ENCODE measurements around the gene LAMC1.
"Not testable (repeated sequence)": the region's sequence is repeated elsewhere in the genome, so short reads cannot be mapped to it uniquely, and the experiment has no call there.

LAMC1 gene

DNA sequence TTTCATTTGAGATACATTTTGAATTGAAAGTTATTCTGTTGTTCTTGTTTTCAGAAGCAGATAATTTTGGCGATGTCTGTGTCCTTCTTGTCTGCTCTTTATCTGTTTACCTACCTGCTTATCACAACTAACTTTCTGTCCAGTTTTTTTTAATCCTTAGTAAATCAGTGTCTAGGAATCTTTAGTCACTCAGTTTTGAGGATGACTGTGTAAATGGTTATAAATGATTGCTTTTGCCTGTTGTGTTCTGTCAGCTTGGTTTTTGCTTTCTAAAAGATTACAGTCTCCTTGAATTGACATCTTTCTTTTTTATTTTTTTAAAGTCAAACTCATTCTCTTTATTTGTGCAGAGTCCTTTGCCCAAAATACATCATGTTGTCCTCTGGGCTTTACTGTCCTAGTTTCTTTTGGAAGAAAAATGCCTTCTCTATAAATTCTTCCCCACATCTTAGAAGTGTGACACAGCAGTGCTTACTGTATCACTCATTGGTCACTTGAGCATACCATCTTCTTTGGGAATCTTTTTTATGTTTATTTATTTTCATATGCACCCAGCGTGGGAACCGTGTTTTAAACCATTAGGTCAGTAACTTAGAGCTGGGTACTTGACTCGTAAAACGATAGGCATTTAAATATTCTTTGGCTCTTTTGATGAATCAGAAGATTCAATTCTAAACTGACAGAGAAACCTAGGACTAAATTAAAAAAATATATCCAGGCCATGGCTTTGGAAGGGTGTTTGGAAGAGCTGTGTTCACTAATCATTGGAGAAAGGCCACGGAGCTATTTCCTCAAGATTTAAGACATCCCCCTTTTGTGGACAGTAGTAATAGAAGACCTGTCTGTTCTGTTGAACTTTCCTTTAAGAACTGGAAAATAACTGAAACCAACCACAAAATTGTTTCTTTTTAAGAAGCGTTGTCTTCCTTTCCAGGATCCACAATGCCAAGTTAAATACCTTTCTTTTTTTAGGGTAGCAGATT, 20.9 kb downstream of the LAMC1 start:
- no peak for DNase-seq (ENCODE audit: low read depth, low spot score)

DNA sequence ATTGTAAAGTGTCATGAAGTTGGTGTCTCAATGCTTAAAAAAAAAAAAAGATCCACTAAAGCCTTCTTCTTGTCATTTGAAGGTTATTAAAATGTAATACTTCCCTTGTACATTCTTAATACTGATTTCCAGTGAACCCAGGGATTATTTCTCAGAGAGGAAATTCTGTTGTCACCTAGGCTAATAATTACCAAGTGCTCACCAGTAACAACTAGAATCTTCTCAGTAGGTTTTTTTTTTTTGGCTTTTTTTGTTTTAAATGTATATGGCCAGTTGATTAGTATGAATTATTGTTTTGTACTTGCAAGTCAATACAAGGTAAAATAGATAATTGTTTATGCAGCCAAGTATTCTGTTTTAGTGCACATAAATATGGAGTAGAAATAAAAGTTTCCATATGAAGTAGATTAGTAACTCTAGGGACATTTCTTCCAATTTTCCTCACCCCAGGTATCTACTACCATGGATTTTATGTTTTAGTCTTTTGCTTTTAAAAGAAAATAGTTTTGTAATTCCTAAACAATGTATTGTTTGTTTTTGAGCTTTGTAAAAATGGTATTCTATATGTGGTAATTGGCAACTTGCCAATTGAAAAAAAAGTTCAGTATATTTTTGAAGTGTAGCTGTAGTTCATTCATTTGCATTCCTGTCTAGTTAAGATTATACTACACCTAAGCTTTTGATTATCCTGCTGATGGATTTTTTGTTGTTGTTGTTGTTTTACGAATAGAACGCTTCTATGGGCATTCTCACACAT, 21.9 kb downstream of the LAMC1 start:
- DNase-seq (ENCODE audit: low read depth, low spot score) = no peak

DNA sequence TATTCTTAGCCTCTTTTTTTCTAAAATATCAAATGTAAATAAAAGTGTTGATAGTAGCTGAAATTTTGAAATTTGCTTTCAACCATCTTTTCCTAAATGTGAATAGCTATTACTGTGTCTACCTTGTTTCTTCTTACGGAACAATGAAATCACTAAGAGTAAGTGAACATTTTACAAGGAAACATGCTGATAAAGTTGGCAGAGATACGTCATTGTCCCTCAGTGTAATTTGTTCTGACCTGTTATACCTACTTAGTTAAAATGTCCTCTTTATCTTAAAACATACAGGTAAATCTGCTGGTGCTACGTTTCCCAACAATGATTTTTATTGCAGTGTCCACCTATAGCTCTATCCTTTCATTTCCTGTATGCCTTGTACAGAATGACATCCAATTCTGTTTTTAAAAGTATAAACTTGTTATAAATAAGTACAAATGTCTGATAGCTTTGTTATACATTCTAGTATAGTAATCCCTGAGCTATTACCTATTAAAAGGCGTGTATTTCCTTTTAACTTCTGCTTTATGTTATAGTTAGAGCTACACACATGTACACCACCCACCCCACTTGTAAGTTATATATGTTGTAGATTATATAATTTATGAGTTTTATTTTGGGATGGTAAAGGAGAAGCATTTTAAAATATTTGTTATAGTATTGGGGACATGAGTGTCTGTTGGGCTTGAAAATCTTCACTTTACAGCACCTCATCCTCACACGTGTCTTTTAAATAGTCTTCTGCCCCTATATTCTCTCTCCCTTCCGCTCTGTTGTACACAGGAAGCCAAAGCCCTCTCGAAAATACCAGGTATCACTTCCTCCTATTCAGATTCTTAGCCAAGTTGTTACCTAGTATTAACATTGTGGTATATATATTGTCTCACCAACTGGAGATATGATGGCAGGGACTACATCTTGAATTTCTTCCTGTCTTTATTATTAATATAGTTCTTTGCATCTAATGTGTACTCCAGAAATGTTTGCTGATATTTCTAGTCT, 25.2 kb downstream of the LAMC1 start:
- DNase-seq (ENCODE audit: low read depth, low spot score) = no peak

DNA sequence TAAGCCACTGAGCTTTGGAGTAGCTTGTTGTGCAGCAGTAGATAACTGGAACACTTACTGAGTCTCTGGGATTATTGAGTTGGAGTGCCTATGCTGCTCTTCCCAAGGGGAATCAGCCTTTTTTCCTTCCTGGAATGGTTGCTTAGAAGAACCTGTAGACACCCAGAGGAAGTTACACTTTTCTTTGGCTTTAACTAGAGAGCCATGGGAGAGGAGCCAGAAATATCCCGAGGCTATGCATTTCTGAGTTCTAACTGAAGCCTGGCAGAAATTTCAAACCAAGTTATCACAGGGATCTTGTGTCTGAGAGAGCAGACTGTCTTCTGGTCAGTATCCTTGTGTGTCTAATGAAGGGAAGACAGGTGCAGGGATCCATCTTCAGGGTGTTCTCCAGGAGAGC, 28.3 kb downstream of the LAMC1 start:
- no peak for DNase-seq (ENCODE audit: low read depth, low spot score)

DNA sequence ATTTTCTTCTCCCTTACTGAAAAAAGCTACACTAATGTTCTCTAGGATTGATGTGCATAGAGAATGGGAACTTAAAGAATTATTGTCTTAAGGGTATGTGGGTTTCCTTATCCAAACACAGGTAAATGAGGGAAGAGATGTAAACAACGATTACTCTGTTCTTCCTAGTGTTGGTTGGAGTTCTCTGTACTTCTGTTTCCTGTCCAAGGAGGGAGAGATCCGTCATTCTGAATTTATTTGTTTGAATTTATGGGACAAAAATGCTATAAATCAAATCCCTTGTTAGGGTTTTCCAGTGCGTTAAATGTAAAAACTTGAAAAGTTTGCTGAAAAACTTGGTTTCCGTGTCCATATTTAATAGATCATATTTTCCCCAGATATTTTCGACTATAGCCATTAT, 29.6 kb downstream of the LAMC1 start:
- no peak for DNase-seq (ENCODE audit: low read depth, low spot score)

DNA sequence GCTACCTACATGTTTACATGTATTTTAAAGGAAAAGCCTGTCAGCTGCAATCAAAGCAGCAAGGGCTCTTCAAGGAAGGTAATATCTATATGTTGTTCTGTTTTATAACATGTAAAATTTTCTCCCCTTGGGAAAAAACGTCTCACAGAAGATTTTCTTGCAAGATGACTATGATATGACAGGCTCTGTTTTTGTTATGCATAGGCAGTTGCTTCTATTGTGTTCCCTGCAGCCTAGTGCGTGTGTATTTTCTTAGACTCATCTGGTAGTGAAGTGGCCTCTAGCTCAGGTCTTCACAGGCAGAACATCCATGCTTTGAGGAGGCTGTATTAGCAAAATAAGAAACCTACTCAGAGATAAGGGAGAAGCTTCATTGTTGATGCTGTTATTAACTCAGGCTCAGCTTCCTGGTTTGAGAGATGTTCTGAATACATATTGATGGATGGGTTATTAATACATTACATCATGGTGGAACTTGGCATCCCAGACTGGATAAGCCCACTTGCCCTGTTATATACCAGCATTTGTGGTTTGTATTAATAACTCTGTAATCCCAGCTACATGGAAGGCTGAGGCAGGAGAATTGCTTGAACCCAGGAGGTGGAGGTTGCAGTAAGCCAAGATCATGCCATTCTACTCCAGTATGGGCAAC, 35.8 kb downstream of the LAMC1 start:
- no peak for DNase-seq (ENCODE audit: low read depth, low spot score)

DNA sequence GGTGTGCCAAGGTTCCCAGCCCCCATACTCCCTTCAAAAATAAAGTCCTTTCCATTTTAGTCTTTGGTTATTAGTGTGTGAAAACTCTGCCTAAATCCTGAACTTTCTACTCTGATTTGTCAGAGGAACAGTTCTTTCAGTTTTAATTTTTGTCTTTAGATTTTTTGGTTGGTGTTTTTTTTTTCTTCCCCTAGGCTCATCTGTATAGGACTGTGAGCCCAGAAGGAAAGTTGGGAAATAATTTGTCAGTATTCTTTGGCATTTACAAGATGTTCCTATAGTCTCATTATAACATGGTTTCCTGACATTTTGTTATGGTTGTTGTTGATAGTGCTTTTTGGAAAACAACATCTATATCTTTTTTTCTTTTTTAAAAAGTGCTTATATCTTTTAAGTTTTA, 38.0 kb downstream of the LAMC1 start:
- DNase-seq (ENCODE audit: low read depth, low spot score) = no peak

DNA sequence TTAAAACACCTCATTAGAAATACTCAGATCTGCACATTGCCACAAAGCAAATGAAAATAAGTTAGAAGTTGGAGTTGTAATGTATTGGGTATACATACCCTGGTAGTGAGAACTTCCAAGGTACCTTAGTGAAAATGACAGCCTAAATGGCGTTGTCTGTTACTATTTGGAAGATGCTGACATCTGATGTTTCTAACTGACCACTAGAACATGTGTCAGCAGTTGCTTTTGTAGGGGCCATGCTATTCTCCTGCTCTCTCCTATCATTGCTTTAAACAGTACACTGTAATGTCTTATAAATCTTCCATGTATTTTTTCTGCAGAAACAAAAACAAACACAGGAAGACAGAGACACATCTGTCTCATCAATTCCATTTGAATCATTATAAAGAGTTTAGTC, 40.1 kb downstream of the LAMC1 start:
- no peak for DNase-seq (ENCODE audit: low read depth, low spot score)

DNA sequence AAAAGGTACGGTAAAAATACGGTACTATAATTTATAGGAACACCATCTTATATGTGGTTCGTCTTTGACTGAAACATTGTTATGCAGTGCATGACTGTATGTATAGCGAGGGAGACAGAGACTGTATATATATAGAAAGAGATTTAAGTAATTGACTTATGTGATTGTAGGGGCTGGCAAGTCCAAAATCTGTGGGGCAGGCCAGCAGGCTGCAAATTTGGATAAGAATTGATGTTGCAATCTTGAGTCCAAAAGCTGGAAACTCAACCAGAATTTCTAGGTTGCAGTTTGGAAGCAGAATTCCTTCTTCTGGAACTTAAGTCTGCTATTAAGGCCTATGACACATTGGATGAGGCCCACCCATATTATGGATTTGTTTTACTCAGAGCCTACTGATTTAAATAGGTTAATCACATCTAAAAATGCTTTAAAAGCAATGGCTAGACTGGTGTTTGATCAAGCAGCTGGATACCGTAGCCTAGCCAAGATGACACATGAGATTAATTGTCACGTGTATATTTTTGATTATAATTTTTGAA, 42.0 kb downstream of the LAMC1 start:
- no peak for DNase-seq (ENCODE audit: low read depth, low spot score)

DNA sequence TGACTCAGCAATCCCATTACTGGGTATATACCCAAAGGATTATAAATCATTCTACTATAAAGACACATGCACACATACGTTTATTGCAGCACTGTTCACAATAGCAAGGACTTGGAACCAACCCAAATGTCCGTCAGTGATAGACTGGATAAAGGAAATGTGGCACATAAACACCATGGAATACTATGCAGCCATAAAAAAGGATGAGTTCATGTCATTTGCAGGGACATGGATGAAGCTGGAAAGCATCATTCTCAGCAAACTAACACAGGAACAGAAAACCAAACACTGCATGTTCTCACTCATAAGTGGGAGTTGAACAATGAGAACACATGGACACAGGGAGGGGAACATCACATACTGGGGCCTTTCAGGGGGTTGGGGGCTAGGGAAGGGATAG, 43.2 kb downstream of the LAMC1 start:
- not testable (repeated sequence) for DNase-seq (ENCODE audit: low read depth, low spot score)

DNA sequence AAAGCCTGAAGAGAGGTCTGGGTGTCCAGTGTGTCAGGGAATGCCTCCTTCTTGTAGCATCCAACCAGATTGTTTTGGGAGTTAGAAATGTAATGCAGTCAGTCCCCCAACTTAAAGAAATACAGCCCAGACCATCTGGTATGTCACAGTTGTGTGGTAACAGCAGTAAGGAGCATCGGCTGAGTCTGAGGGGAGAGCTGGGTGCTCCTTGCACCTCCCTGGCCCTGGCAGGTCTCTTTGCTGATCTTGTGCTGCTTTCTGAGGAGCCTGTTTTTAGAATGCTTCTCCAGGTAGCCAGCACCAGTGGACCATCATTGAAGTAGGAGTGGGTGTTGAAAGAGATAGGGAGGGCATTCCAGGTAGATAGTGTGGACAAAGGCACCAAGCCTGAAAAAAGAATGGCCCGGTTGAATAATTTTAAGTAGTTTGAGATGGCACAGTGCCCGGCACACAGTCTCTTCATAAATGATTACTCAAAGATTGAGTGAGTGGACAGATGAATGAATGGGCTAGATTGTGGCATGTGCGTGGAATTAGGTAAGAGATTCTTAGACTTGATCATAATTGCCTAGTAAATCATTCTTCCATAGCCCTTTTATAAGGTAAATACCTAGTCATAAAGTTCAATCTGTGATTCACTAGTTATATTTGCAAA, 46.5 kb downstream of the LAMC1 start:
- DNase-seq (ENCODE audit: low read depth, low spot score) = no peak

DNA sequence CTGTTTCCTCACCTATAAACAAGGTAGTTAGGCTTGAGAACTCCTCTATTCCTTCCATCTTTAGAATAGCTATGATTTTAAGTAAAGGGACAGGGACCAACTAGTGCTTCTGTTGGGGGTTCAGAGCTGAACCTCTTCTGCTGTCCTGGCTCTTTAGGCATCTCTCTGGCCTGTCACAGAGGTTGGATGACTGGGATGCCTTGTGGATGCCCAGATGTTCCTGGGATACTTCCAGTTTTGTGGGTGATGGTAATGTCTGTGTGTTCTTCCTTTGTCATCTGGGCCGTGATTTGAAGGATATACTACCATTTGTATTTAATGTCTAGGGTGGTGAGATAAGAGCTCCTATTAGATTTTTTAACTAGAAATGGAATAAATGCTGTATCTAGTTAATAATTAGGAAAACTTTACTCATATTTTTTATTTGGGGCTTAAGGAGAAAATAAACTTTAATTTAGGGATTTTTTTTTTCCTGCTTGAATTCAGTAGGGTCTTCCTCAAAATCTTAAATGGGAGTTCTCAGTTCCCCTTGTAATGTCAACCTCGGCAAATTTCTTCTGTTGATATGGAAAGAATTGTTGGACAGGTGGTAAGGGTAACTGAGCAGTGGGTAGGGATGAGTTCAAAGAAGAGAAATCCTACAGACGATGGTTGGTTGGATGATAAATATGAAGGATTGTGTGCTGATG, 47.2 kb downstream of the LAMC1 start:
- DNase-seq (ENCODE audit: low read depth, low spot score) = no peak

DNA sequence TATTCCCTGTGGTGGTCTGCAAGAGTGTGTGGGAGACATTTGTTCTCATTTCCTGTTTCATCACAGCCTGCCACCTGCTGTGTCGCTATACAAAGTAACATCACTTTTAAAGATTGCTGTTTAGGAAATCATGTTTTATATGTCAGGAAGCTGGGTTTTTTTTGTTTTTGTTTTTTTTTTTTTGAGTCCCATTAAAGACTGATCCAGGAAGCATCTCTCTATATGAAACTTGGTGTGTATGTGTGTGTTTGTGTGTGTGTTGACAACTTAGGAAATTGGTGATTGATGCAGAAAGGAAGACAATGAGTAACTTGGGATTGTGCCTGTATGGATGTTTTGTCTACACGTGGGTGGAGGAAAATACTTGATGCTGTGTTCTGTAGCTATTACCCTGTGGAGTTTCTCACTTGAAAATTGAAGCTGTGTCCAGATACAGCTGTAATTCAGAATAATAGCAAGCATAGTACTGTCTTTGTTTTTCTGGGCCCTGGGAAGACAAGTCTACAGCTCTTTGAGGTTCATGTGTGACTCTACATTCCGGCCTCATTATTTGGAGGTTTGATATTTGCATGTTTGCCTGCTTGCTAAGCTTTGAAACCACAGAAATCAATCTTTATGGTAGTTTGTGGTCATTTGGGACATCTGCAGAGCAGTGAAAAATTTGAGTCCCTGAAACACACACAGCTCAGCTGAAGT, 47.9 kb downstream of the LAMC1 start:
- DNase-seq (ENCODE audit: low read depth, low spot score) = no peak

DNA sequence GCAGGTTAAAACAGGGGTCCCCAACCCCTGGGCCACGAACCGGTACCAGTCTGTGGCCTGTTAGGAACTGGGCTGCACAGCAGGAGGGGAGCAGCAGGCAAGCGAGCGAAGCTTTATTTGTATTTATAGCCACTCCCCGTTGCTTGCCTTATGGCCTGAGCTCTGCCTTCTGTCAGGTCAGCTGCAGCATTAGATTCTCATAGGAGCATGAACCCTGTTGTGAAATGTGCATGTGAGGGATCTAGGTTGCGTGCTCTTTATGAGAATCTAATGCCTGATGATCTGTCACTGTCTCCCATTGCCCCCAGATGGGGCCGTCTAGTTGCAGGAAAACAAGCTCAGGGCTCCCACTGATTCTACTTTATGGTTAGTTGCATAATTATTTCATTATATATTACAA, 49.4 kb downstream of the LAMC1 start:
- DNase-seq (ENCODE audit: low read depth, low spot score) = not testable (repeated sequence)

DNA sequence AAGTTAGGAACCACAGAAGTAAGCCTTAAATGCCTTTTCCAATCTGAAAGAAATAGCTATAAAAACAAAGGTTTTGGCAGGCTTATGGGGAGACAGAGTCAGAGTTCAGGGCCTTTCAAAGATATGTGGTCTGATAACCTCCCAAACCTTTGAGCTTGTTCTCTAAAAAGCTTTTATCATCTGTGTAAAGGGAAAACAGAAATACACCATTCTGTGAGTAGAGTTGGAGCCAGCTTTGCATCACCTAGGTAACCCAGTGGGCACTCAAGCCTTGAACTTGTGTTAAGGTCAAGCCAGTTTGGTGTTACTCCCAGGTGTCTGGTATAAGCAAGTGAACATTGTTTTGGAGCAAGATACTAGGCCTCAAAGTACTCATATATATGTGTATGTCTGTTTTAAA, 50.1 kb downstream of the LAMC1 start:
- no peak for DNase-seq (ENCODE audit: low read depth, low spot score)

DNA sequence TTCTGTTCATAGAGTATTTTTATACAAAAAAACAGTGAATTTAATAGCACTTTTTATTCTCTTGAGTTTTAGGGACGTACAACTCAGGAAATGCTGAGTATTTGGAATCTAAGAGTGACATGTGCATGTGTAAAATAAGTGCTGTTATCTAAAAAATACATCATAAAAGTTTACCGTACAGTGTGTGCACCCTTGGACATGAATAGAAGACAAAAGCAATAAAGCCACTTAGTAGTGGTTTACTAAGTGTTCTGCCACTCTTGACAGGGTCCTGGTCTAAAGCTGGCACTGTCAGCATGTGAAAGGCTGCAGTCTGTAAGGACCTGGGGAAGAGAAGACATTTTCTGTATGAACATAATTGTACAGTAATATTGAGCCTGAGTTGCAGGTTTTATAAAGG, 51.0 kb downstream of the LAMC1 start:
- DNase-seq (ENCODE audit: low read depth, low spot score) = no peak

DNA sequence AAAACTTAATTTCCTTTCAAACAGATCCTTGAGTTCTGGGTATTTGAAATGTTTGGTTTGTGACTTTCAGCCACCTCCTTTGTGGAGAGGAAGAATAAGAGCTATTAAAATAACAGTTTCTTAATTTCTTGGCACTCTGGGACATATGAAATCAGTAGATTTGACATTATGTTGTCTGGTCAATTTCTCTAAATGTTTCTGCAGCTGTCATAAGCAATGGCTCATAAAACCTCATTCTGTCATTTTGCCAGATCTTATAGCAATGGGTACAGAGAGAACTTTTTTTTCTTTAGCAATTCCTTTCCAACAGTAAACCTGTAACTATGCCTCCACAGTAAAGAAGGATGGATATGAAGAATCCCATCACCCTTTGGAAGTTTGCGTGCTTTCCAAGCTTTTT, 52.6 kb downstream of the LAMC1 start:
- DNase-seq (ENCODE audit: low read depth, low spot score) = no peak

DNA sequence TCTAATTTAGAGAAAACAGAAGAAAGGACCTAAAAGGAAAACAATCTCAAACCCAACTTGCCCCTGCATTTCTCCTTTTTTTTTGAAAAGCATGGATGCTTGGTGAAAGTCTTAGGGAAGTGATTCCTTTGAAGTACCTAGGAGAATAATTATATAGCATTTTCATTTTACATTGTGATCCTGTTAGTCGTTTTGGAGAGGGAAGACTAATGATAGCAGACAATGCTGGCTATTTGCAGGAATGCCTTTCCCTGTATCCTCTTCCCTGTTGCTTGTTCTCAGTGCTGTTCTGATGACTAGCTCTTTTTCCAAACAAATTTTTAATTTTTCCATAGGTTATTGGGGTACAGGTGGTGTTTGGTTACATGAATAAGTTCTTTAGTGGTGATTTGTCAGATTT, 53.9 kb downstream of the LAMC1 start:
- no peak for DNase-seq (ENCODE audit: low read depth, low spot score)
